NB4 (cell line): ENCODE data around the gene PDCD2.

Source experiments
- DNase-seq: peaks from one replicate; pipeline ENCODE4 v3.0.0; 2010; ENCODE audit warnings: low read depth
- H3K4me3 ChIP-seq: one replicate; pipeline ENCODE4 v1.5.1; 2011; ENCODE audit warnings: mild to moderate bottlenecking, low read depth, low read length, moderate library complexity
- MAX ChIP-seq: IDR thresholded peaks from 2 replicates; pipeline ENCODE4 v1.6.1; 2011; ENCODE audit warnings: low read depth, low read length
- MYC ChIP-seq: IDR thresholded peaks from 2 replicates; pipeline ENCODE4 v1.6.1; 2011; ENCODE audit warnings: low read depth, low read length
- POLR2A ChIP-seq: IDR thresholded peaks from 2 replicates; pipeline ENCODE4 v1.6.1; 2011; ENCODE audit warnings: mild to moderate bottlenecking; ENCODE audit not compliant: insufficient read length; ENCODE audit errors: extremely low read depth
- TF ChIP-seq, protein P1 (sequence below): IDR thresholded peaks from one replicate; pipeline ENCODE4 v1.5.1; 2012; ENCODE audit warnings: low read depth, low read length

Gene PDCD2

GRCh38 chr6:170590725-170591124, 6.3 kb upstream of the PDCD2 start:
- no peak for DNase-seq
- TF ChIP-seq MAX (no peak), POLR2A (no peak), MYC (no peak)
- TF ChIP-seq, protein P1, sequence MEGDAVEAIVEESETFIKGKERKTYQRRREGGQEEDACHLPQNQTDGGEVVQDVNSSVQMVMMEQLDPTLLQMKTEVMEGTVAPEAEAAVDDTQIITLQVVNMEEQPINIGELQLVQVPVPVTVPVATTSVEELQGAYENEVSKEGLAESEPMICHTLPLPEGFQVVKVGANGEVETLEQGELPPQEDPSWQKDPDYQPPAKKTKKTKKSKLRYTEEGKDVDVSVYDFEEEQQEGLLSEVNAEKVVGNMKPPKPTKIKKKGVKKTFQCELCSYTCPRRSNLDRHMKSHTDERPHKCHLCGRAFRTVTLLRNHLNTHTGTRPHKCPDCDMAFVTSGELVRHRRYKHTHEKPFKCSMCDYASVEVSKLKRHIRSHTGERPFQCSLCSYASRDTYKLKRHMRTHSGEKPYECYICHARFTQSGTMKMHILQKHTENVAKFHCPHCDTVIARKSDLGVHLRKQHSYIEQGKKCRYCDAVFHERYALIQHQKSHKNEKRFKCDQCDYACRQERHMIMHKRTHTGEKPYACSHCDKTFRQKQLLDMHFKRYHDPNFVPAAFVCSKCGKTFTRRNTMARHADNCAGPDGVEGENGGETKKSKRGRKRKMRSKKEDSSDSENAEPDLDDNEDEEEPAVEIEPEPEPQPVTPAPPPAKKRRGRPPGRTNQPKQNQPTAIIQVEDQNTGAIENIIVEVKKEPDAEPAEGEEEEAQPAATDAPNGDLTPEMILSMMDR: no peak
- no peak overlapping the region for H3K4me3 ChIP-seq

DNA sequence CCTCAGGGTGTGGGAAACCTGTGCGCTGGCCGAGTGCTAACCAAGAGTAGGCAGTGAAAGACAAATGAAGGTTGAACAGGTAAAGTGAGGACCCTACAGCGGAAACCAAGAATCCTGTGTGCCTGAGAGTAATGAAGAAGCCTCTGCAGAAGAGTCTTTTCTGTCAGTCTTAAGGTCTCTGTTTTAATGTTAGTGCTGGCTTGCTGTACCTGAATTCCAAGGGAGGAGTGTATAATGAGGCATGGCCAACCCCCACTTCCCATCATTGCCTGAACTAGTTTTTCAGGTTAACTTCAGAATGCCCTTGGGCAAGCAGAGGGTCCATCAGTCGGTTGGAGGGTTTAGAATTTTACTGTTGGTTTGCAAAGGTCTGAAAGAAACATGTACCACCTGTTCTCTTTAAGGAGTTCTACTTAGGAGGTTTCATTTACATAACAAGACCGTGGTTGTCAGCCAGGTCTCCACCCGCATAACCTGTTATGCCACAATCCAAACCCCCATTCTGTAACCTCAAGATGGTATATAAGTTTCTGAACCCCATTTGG, 589 bp upstream of the PDCD2 start:
- H3K4me3 ChIP-seq: peak overlapping the region; percentile 88
- DNase-seq: peak; percentile 18
- no peak for TF ChIP-seq MAX
- no peak for TF ChIP-seq MYC
- no peak for TF ChIP-seq POLR2A
- TF ChIP-seq, protein P1: no peak

- no peak for DNase-seq
- H3K4me3 ChIP-seq: peak overlapping the region; percentile 88
- TF ChIP-seq, protein P1: peak; percentile 2
- TF ChIP-seq MYC: no peak
- TF ChIP-seq MAX: no peak
- TF ChIP-seq POLR2A: no peak
Observed at GRCh38 chr6:170583756-170584180, 669 bp downstream of the PDCD2 start.

GRCh38 chr6:170578909-170579308, 5.5 kb downstream of the PDCD2 start:
- H3K4me3 ChIP-seq: no peak overlapping the region
- TF ChIP-seq MAX (no peak), POLR2A (no peak), MYC (no peak)
- TF ChIP-seq, protein P1: no peak
- no peak for DNase-seq

GRCh38 chr6:170575250-170575649, 9.2 kb downstream of the PDCD2 start:
- TF ChIP-seq, protein P1: peak; percentile 32
- no peak for TF ChIP-seq MYC
- no peak overlapping the region for H3K4me3 ChIP-seq
- DNase-seq: peak; percentile 42
